HG03060 (cell line): ENCODE measurements around the gene KLHDC8B.

Source experiments
- ATAC-seq: cut with Tn5 transposase; IDR thresholded peaks from one replicate; pipeline ENCODE4 v1.9.1; 2021; ENCODE audit warnings: low read depth, moderate number of reproducible peaks; ENCODE audit not compliant: unreplicated experiment

The KLHDC8B gene

GRCh38 chr3:49171119-49171774 is at the start of gene KLHDC8B:
TSS of gene KLHDC8B (plus strand) at chr3:49171598. CDS start at chr3:49172770, 1,172 bp downstream.
- no peak for ATAC-seq

GRCh38 chr3:49122022-49122421 is 49.4 kb upstream of the KLHDC8B start:
- ATAC-seq, result no peak

- ATAC-seq, result no peak
These were observed 48.9 kb upstream of the KLHDC8B start for GRCh38 chr3:49122451-49122850.

GRCh38 chr3:49122886-49123545 is 48.4 kb upstream of the KLHDC8B start:
- ATAC-seq, result no peak

- ATAC-seq, result no peak
These were observed 47.7 kb upstream of the KLHDC8B start for GRCh38 chr3:49123687-49124086.

GRCh38 chr3:49124203-49124602 is 47.2 kb upstream of the KLHDC8B start:
- no peak for ATAC-seq

- no peak for ATAC-seq
These were observed 46.3 kb upstream of the KLHDC8B start for GRCh38 chr3:49124991-49125670.

- ATAC-seq, result no peak
These were observed 40.4 kb upstream of the KLHDC8B start for GRCh38 chr3:49131040-49131439.

GRCh38 chr3:49131576-49131975 is 39.8 kb upstream of the KLHDC8B start:
- no peak for ATAC-seq

- no peak for ATAC-seq
These were observed 39.3 kb upstream of the KLHDC8B start for GRCh38 chr3:49132073-49132436.

- ATAC-seq, result no peak
These were observed 38.8 kb upstream of the KLHDC8B start, which contains the start of gene LAMB2 for GRCh38 chr3:49132437-49133225. TSS of gene LAMB2 (minus strand) at chr3:49133050. CDS start at chr3:49132867, 183 bp downstream.

- ATAC-seq, result no peak
These were observed 38.0 kb upstream of the KLHDC8B start for GRCh38 chr3:49133226-49133951.

- ATAC-seq, result no peak
These were observed 36.7 kb upstream of the KLHDC8B start for GRCh38 chr3:49134471-49135265.

- no peak for ATAC-seq
These were observed 35.9 kb upstream of the KLHDC8B start for GRCh38 chr3:49135499-49135898.

GRCh38 chr3:49140080-49140479 is 31.3 kb upstream of the KLHDC8B start:
- ATAC-seq, result no peak

GRCh38 chr3:49148159-49148558 is 23.2 kb upstream of the KLHDC8B start:
- ATAC-seq, result no peak

- no peak for ATAC-seq
These were observed 19.8 kb upstream of the KLHDC8B start for GRCh38 chr3:49151610-49152009.

GRCh38 chr3:49153349-49153912 is 18.0 kb upstream of the KLHDC8B start:
- ATAC-seq, result no peak

- ATAC-seq, result no peak
These were observed 14.1 kb upstream of the KLHDC8B start for GRCh38 chr3:49157289-49157688.
